DND-41 (cell line): Measurements from ENCODE around the gene NTM.

Experiments used
- ATAC-seq: fragments of 200-7000 bp; cut with Tn5 transposase; 3 replicates; pipeline ENCODE4 v1.9.1; 2021; ENCODE audit warnings: low read depth; ENCODE audit not compliant: insufficient read depth
- DNase-seq: peaks from one replicate; pipeline ENCODE4 v3.0.0-alpha.2; 2020
- H2AFZ ChIP-seq: 2 replicates; pipeline ENCODE4 v1.6.0; 2012; ENCODE audit warnings: low read depth, low read length
- H3K27ac ChIP-seq: 2 replicates; pipeline ENCODE4 v1.5.1; 2012; ENCODE audit warnings: low read length, inconsistent platforms
- H3K27me3 ChIP-seq: fragments of 200-600 bp; sonication (generic); 2 replicates; pipeline ENCODE4 v1.6.0; 2012; ENCODE audit warnings: low read length, mild to moderate bottlenecking, inconsistent platforms; ENCODE audit not compliant: insufficient read depth, poor library complexity
- H3K36me3 ChIP-seq: 2 replicates; pipeline ENCODE4 v1.5.1; 2012; ENCODE audit warnings: low read length, inconsistent platforms; ENCODE audit not compliant: insufficient read depth
- H3K4me1 ChIP-seq: 2 replicates; pipeline ENCODE4 v1.5.1; 2012; ENCODE audit warnings: mild to moderate bottlenecking, low read length; ENCODE audit not compliant: insufficient read depth
- H3K4me2 ChIP-seq: 2 replicates; pipeline ENCODE4 v1.6.0; 2012; ENCODE audit warnings: mild to moderate bottlenecking, moderate library complexity, low read length, inconsistent platforms; ENCODE audit not compliant: insufficient read depth
- H3K4me3 ChIP-seq, 2 experiments: fragments of 200-600 bp in 1 of 2; shearing (Covaris generic) in 1 of 2; 2 replicates each; pipeline ENCODE4 v1.5.1; 2012 to 2016; ENCODE audit warnings: inconsistent platforms in 2 of 2, low read length in 2 of 2, mild to moderate bottlenecking in 2 of 2, low read depth in 1 of 2, moderate library complexity in 1 of 2
- H3K79me2 ChIP-seq: 2 replicates; pipeline ENCODE4 v1.6.0; 2012; ENCODE audit warnings: low read length, inconsistent platforms; ENCODE audit not compliant: insufficient read depth
- H3K9ac ChIP-seq: 2 replicates; pipeline ENCODE4 v1.6.0; 2012; ENCODE audit warnings: low read depth, mild to moderate bottlenecking, inconsistent platforms, low read length, moderate library complexity
- H3K9me3 ChIP-seq: 2 replicates; pipeline ENCODE4 v1.5.1; 2012; ENCODE audit warnings: low read length, moderate library complexity, mild to moderate bottlenecking, inconsistent platforms; ENCODE audit not compliant: insufficient read depth, severe bottlenecking
- H4K20me1 ChIP-seq: 2 replicates; pipeline ENCODE4 v1.6.0; 2012; ENCODE audit warnings: low read length; ENCODE audit not compliant: insufficient read depth
- CTCF ChIP-seq: IDR thresholded peaks from 2 replicates; pipeline ENCODE4 v1.5.1; 2012; ENCODE audit warnings: borderline replicate concordance, low read length, moderate library complexity, mild to moderate bottlenecking; ENCODE audit not compliant: poor library complexity, severe bottlenecking; ENCODE audit errors: extremely low read depth
- EZH2 ChIP-seq: IDR thresholded peaks from 3 replicates; pipeline ENCODE4 v1.6.1; 2012; ENCODE audit warnings: borderline replicate concordance, low read depth, mild to moderate bottlenecking, moderate library complexity, low read length, inconsistent platforms; ENCODE audit not compliant: severe bottlenecking

NTM gene

GRCh38 chr11:132226522-132226921, 856.1 kb downstream of the NTM start:
- Histone ChIP-seq H3K4me3 (no peak overlapping the region), H3K9ac (no peak overlapping the region), H3K79me2 (no peaks in the 10 kb centered on the region), H3K4me2 (no peak overlapping the region), H3K36me3 (no peaks in the 10 kb centered on the region), H2AFZ (no peak overlapping the region), H3K27me3 (no peaks in the 10 kb centered on the region), H3K27ac (no peak overlapping the region), H4K20me1 (no peaks in the 10 kb centered on the region), H3K9me3 (no peaks in the 10 kb centered on the region), H3K4me1 (no peaks in the 10 kb centered on the region)
- TF ChIP-seq EZH2 (no peak), CTCF (no peak)
- DNase-seq (no peak), ATAC-seq (no peak)

- DNase-seq (no peak), ATAC-seq (no peak)
- H3K4me1 ChIP-seq: no peaks in the 10 kb centered on the region
- H3K79me2 ChIP-seq: no peaks in the 10 kb centered on the region
- H3K4me3 ChIP-seq: no peak overlapping the region
- no peaks in the 10 kb centered on the region for H3K36me3 ChIP-seq
- no peaks in the 10 kb centered on the region for H3K9me3 ChIP-seq
- TF ChIP-seq CTCF (no peak), EZH2 (no peak)
- H3K27me3 ChIP-seq: no peaks in the 10 kb centered on the region
- no peak overlapping the region for H3K4me2 ChIP-seq
- H2AFZ ChIP-seq: no peak overlapping the region
- no peaks in the 10 kb centered on the region for H4K20me1 ChIP-seq
- no peak overlapping the region for H3K9ac ChIP-seq
- no peak overlapping the region for H3K27ac ChIP-seq
Observed at GRCh38 chr11:132228746-132229325, 858.4 kb downstream of the NTM start.

- Histone ChIP-seq H4K20me1 (no peaks in the 10 kb centered on the region), H3K4me2 (no peak overlapping the region), H3K27me3 (no peaks in the 10 kb centered on the region), H3K27ac (no peak overlapping the region), H2AFZ (no peak overlapping the region), H3K79me2 (no peaks in the 10 kb centered on the region), H3K4me1 (no peaks in the 10 kb centered on the region), H3K9me3 (no peaks in the 10 kb centered on the region), H3K36me3 (no peaks in the 10 kb centered on the region), H3K9ac (no peak overlapping the region), H3K4me3 (no peak overlapping the region)
- no peak for DNase-seq
- no peak for TF ChIP-seq EZH2
- TF ChIP-seq CTCF: no peak
- ATAC-seq: no peak
Observed at GRCh38 chr11:132231656-132232347, 861.4 kb downstream of the NTM start.
